Nephron progenitor cell (in vitro differentiated cells): Measurements from ENCODE around the gene CRB2.
A peak's percentile ranks its signal among the peaks of the same experiment; 100 is the strongest.

ENCODE experiments used
- DNase-seq: peaks from one replicate; pipeline ENCODE4 v3.0.0; 2021
- H3K27ac Mint-ChIP-seq: 2 replicates; pipeline ENCODE4 v1.8.0; 2021; ENCODE audit warnings: mild to moderate bottlenecking, moderate library complexity, mixed read lengths
- H3K27me3 Mint-ChIP-seq: 2 replicates; pipeline ENCODE4 v1.8.0; 2021; ENCODE audit warnings: mild to moderate bottlenecking, low read depth, mixed read lengths; ENCODE audit not compliant: poor library complexity
- H3K36me3 Mint-ChIP-seq: 2 replicates; pipeline ENCODE4 v1.8.0; 2021; ENCODE audit warnings: low read depth, mixed read lengths
- H3K4me1 Mint-ChIP-seq: 2 replicates; pipeline ENCODE4 v1.8.0; 2021; ENCODE audit warnings: mixed read lengths
- H3K4me3 Mint-ChIP-seq: 2 replicates; pipeline ENCODE4 v1.8.0; 2021; ENCODE audit warnings: mild to moderate bottlenecking, moderate library complexity, mixed read lengths
- H3K9me3 Mint-ChIP-seq: 2 replicates; pipeline ENCODE4 v1.8.0; 2021; ENCODE audit warnings: mild to moderate bottlenecking, moderate library complexity, mixed read lengths
- CTCF ChIP-seq: fragments of 200-600 bp; sonication (generic); IDR thresholded peaks from 2 replicates; pipeline ENCODE4 v1.5.0; 2021; ENCODE audit warnings: antibody characterized with exemption

CRB2 gene

DNA sequence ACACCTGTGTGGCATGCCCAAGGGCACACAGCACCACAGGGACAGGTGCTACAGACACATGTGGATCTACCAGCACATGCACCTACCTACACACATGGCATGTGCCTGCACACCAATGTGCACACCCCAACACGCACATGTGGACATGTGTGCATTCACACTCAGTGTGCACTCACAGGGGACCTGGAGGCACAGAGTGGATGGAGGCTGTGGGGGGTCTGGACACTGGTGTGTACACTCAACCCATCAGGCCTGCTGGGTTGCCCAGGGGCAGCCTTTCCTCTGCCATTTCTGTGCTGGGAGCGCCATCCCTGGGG, 1.7 kb downstream of the CRB2 start:
- TF ChIP-seq CTCF, result no peak
- H3K27ac Mint-ChIP-seq, result no peak overlapping the region
- H3K4me3 Mint-ChIP-seq, result peak overlapping the region; percentile 94
- peaks cover 11% of the 10 kb centered on the region for H3K27me3 Mint-ChIP-seq
- H3K36me3 Mint-ChIP-seq, result no peaks in the 10 kb centered on the region
- H3K4me1 Mint-ChIP-seq, result peaks cover 82% of the 10 kb centered on the region
- DNase-seq, result no peak
- no peaks in the 10 kb centered on the region for H3K9me3 Mint-ChIP-seq

DNA sequence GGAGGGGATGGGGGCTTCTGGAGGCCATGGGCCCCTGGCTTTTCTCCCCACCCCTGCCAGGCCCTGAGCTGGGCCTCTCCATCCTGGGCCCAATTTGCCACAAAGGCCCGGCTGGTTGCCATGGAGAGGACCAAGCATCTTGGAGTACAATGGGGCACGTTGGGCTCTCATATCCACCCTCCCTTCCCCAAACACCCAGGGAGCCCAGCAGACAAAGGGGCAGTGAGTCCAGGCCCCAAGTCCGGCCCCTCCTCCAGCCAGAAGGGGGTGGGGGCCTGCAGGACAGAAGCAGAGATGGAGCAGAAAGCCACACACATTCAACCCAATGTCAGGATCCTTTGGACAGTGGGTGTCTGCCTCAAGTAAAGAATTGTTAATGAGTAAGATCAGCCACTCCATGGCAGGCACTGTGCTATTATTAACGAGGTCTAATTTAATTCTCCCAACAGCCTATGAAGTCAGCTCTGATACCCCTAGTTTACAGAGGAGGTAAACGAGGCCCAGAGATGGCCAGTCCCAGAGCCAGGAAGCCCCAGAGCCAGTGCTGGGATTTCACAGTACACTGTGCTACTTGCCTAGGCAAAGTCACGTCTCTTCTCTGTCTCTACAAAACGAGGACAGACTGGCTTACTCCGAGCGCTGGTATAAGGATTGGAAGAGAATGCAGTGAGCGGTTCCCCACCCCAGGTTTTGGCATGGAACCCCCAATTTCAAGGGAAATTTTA, 2.3 kb downstream of the CRB2 start:
- peak overlapping the region; percentile 94 for H3K4me3 Mint-ChIP-seq
- H3K27me3 Mint-ChIP-seq, result peaks cover 5% of the 10 kb centered on the region
- peak overlapping the region; percentile 98 for H3K27ac Mint-ChIP-seq
- H3K36me3 Mint-ChIP-seq, result no peaks in the 10 kb centered on the region
- no peak for DNase-seq
- TF ChIP-seq CTCF, result no peak
- no peaks in the 10 kb centered on the region for H3K9me3 Mint-ChIP-seq
- peaks cover 87% of the 10 kb centered on the region for H3K4me1 Mint-ChIP-seq

DNA sequence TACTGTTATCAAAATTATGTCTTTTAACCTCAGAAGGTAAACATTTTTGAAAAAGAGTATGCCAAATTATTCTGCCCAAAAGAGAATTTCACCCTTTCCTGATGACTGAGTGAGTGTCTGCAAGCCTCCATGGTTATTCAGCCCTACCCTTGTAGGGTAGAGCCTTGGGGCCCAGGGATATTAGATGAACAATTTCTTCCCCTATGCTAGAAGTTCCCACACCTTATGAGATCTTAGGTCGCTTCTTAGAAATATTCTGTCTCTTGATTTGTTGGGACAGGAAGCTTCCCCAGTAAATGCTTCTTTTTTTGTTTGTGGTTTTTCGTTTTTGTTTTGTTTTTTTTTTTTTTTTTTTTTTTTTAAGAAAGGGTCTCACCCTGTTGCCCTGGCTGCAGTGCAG, 3.1 kb downstream of the CRB2 start:
- H3K9me3 Mint-ChIP-seq, result no peaks in the 10 kb centered on the region
- H3K27ac Mint-ChIP-seq, result peak overlapping the region; percentile 98
- no peak for DNase-seq
- peak overlapping the region; percentile 94 for H3K4me3 Mint-ChIP-seq
- no peak for TF ChIP-seq CTCF
- H3K27me3 Mint-ChIP-seq, result peaks cover 2% of the 10 kb centered on the region
- no peaks in the 10 kb centered on the region for H3K36me3 Mint-ChIP-seq
- H3K4me1 Mint-ChIP-seq, result peaks cover 92% of the 10 kb centered on the region

GRCh38 chr9:123359546-123359945, 3.5 kb downstream of the CRB2 start:
- Mint-ChIP-seq H3K4me3 (peak overlapping the region; percentile 94), H3K36me3 (no peaks in the 10 kb centered on the region), H3K4me1 (peaks cover 93% of the 10 kb centered on the region), H3K27ac (peak overlapping the region; percentile 92), H3K9me3 (no peaks in the 10 kb centered on the region), H3K27me3 (no peaks in the 10 kb centered on the region)
- TF ChIP-seq CTCF, result no peak
- DNase-seq, result no peak

DNA sequence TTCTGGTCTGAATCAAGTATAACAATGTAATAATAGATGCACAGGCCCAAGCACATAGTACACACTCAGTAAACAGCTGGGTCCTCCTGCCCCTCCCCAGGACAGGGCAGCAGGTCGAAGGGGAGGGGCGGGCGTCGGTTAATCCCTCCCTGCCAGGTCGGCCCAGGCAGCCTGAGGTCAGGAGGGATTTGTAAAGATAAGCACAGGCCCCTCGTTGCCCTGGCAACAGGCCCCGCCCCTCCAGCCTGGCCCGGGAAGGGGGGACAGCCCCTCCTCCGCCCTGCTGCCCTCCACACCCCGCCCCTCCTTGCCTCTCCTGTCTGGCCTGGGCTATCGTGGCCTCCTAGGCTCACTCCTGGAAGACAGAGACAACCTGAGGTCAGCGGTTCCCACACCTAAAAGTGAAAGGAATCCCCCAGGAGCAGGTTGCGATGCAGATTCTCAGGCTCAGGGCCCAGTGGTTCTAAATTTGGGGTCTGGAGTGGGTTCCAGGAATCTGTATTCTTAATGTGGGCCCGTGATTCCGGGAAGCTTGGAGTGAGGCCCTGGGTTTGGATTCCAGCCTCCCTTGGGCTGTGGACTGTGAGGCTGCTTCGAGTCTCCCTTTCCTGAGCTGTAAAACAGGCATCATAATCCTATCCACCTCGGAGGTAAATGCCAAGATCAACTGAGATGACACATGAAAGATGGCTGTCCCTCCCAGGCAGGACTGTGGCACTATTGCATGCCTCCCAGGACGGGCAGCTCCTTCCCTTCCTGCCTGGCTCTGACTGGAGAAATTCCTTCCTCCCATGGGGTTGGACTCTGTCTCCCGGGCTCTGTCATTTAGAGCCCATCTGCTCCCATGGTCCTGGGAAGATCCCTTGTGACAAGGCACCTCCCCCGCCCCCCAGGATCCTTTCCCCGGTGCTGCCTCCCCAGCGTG, 4.4 kb downstream of the CRB2 start:
- H3K36me3 Mint-ChIP-seq, result peaks cover 3% of the 10 kb centered on the region
- H3K27me3 Mint-ChIP-seq, result no peaks in the 10 kb centered on the region
- peak; percentile 99 for DNase-seq
- H3K4me3 Mint-ChIP-seq, result peak overlapping the region; percentile 94
- peak overlapping the region; percentile 92 for H3K27ac Mint-ChIP-seq
- H3K9me3 Mint-ChIP-seq, result no peaks in the 10 kb centered on the region
- peaks cover 95% of the 10 kb centered on the region for H3K4me1 Mint-ChIP-seq
- no peak for TF ChIP-seq CTCF
